Measurements from ENCODE around the gene RNU5D-1. TPM values are rescaled to one million over a fixed set of nuclear protein-coding genes. Genes with fewer than 3 reads are reported as not detected.

Gene RNU5D-1
- total and polyA plus RNA-seq, 2 of the 13 experiments (the other 11 are each of a cell fraction or from before 2014, with no cell fraction given) = 165 TPM; not detected in 1

GRCh38 chr1:44775078-44775929 is 44.3 kb upstream of the RNU5D-1 start, which contains the start of gene RPS8 (continued):
- peak; percentile 93 for TF ChIP-seq GMEB1 (CRISPR knock-in tag; IDR thresholded peaks at IDR 0.05; ENCODE audit: borderline replicate concordance)
- no peak for TF ChIP-seq KAT2B (IDR thresholded peaks at IDR 0.05; ENCODE audit: borderline replicate concordance, low read depth, low read length)
- TF ChIP-seq FOXC1 (CRISPR knock-in tag; IDR thresholded peaks at IDR 0.05; ENCODE audit: borderline replicate concordance) = peak; percentile 51; the same call in 1 of the 2 replicates
- peak; percentile 72 for TF ChIP-seq ZNF777 (CRISPR knock-in tag; IDR thresholded peaks at IDR 0.05)
- no peak for TF ChIP-seq BCLAF1 (IDR thresholded peaks at IDR 0.05)
- TF ChIP-seq ZSCAN22 (CRISPR knock-in tag; IDR thresholded peaks at IDR 0.05) = no peak; the same call in 1 of the 2 replicates
- TF ChIP-seq ZNF616 (CRISPR knock-in tag; IDR thresholded peaks at IDR 0.05; ENCODE audit: low read depth) = peak; percentile 5; the same call in 1 of the 2 replicates
- no peak for TF ChIP-seq SIX1 (CRISPR knock-in tag; IDR thresholded peaks at IDR 0.05; ENCODE audit: borderline replicate concordance)
- TF ChIP-seq ASH2L (IDR thresholded peaks at IDR 0.05; ENCODE audit: insufficient read length, low read depth, low read length) = peak; percentile 86
- no peak for TF ChIP-seq ZBTB8A (CRISPR knock-in tag; IDR thresholded peaks at IDR 0.05; ENCODE audit: borderline replicate concordance, low read depth)
- TF ChIP-seq ZZZ3 (CRISPR knock-in tag; IDR thresholded peaks at IDR 0.05; ENCODE audit: borderline replicate concordance) = peak; percentile 86; the same call in 1 of the 2 replicates
- TF ChIP-seq ZNF605 (CRISPR knock-in tag; IDR thresholded peaks at IDR 0.05) = peak; percentile 92
- TF ChIP-seq IRF1 (CRISPR knock-in tag; IDR thresholded peaks at IDR 0.05; ENCODE audit: low read depth) = peak; percentile 88; the same call in 1 of the 2 replicates
- peak; percentile 96 for TF ChIP-seq ZNF256 (CRISPR knock-in tag; conservative IDR thresholded peaks at IDR 0.05)
- no peak for TF ChIP-seq KLF9 (CRISPR knock-in tag; IDR thresholded peaks at IDR 0.05; ENCODE audit: low read depth)
- peak; percentile 61; the same call in 1 of the 2 replicates for TF ChIP-seq IRF9 (CRISPR knock-in tag; IDR thresholded peaks at IDR 0.05; ENCODE audit: borderline replicate concordance)
- TF ChIP-seq TMF1 (CRISPR knock-in tag; IDR thresholded peaks at IDR 0.05; ENCODE audit: low read depth) = peak; percentile 44; the same call in 1 of the 2 replicates
- peak; percentile 80 for TF ChIP-seq KAT7 (CRISPR knock-in tag; IDR thresholded peaks at IDR 0.05; ENCODE audit: borderline replicate concordance)
- TF ChIP-seq ZNF30 (CRISPR knock-in tag; IDR thresholded peaks at IDR 0.05) = peak; percentile 83; the same call in 1 of the 2 replicates
- TF ChIP-seq ZMAT3 (CRISPR knock-in tag; conservative IDR thresholded peaks at IDR 0.05) = peak; percentile 81; the same call in 1 of the 2 replicates
- TF ChIP-seq PHF8 (CRISPR knock-in tag; IDR thresholded peaks at IDR 0.05) = peak; percentile 93
- no peak for TF ChIP-seq HMG20A (CRISPR knock-in tag; IDR thresholded peaks at IDR 0.05; ENCODE audit: borderline replicate concordance)

All from HepG2 (cell line).